IMR-90 (cell line): ENCODE results near the gene DNPH1.

Experiments used
- CEBPB ChIP-seq: IDR thresholded peaks from 2 replicates; pipeline ENCODE4 v1.6.1; 2012; ENCODE audit warnings: low read depth, low read length, improper control_type of control experiment
- CHD1 ChIP-seq: IDR thresholded peaks from 2 replicates; pipeline ENCODE4 v1.6.1; 2012; ENCODE audit warnings: low read depth, low read length, improper control_type of control experiment
- FOS ChIP-seq: fragments of 150-350 bp; IDR thresholded peaks from 2 replicates; pipeline ENCODE4 v1.6.1; 2016; ENCODE audit warnings: low read depth, low read length
- MAFK ChIP-seq: IDR thresholded peaks from 2 replicates; pipeline ENCODE4 v1.6.1; 2012; ENCODE audit warnings: low read depth, low read length, improper control_type of control experiment
- MAZ ChIP-seq: IDR thresholded peaks from 2 replicates; pipeline ENCODE4 v1.6.1; 2012; ENCODE audit warnings: low read depth, mild to moderate bottlenecking, low read length, improper control_type of control experiment, moderate library complexity, borderline replicate concordance
- NFE2L2 ChIP-seq: fragments of 150-350 bp; IDR thresholded peaks from 2 replicates; pipeline ENCODE4 v1.6.1; 2016; ENCODE audit warnings: low read depth, mild to moderate bottlenecking, low read length
- POLR2A ChIP-seq: IDR thresholded peaks from 2 replicates; pipeline ENCODE4 v1.6.1; 2012; ENCODE audit warnings: mild to moderate bottlenecking, low read depth, low read length
- RAD21 ChIP-seq: IDR thresholded peaks from 2 replicates; pipeline ENCODE4 v1.6.1; 2012; ENCODE audit warnings: low read length, improper control_type of control experiment
- RCOR1 ChIP-seq: IDR thresholded peaks from 2 replicates; pipeline ENCODE4 v1.6.1; 2012; ENCODE audit warnings: mild to moderate bottlenecking, low read length, improper control_type of control experiment; ENCODE audit not compliant: insufficient replicate concordance
- SMC3 ChIP-seq: fragments of 150-350 bp; IDR thresholded peaks from 2 replicates; pipeline ENCODE4 v1.6.1; 2016; ENCODE audit warnings: low read depth, mild to moderate bottlenecking, antibody characterized with exemption, low read length, moderate library complexity
- TF ChIP-seq, protein P1 (sequence below): conservative IDR thresholded peaks from 2 replicates; pipeline ENCODE4 v1.5.1; 2012; ENCODE audit warnings: mild to moderate bottlenecking, low read depth, low read length, improper control_type of control experiment
- TF ChIP-seq, protein P2 (sequence below): fragments of 150-350 bp; IDR thresholded peaks from 2 replicates; pipeline ENCODE4 v1.6.1; 2016; ENCODE audit warnings: low read depth, mild to moderate bottlenecking, low read length, moderate library complexity, borderline replicate concordance

DNA sequence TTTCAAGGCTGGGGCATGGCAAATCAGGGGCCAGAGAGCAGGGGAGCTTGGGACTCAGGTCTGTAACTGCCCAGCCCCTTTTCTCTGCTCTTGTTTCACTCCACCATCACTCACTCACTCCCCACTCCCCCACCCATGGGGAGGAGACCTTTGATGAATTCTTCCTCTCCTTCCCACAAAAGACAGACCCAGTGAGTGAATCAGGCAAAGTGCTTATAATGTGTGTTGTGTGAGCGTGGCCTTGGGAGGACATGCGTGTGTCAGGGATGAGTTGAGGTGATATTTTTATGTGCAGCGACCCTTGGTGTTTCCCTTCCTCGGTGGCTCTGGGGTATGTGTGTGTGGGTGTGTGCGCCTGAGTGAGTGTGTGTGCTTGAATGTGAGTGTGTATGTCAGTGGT is 48.3 kb downstream of the DNPH1 start:
- TF ChIP-seq, protein P1, sequence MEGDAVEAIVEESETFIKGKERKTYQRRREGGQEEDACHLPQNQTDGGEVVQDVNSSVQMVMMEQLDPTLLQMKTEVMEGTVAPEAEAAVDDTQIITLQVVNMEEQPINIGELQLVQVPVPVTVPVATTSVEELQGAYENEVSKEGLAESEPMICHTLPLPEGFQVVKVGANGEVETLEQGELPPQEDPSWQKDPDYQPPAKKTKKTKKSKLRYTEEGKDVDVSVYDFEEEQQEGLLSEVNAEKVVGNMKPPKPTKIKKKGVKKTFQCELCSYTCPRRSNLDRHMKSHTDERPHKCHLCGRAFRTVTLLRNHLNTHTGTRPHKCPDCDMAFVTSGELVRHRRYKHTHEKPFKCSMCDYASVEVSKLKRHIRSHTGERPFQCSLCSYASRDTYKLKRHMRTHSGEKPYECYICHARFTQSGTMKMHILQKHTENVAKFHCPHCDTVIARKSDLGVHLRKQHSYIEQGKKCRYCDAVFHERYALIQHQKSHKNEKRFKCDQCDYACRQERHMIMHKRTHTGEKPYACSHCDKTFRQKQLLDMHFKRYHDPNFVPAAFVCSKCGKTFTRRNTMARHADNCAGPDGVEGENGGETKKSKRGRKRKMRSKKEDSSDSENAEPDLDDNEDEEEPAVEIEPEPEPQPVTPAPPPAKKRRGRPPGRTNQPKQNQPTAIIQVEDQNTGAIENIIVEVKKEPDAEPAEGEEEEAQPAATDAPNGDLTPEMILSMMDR, result no peak
- no peak for TF ChIP-seq CEBPB
- TF ChIP-seq MAFK, result no peak
- TF ChIP-seq RAD21, result no peak
- TF ChIP-seq POLR2A, result no peak
- TF ChIP-seq RCOR1, result no peak
- TF ChIP-seq, protein P2, sequence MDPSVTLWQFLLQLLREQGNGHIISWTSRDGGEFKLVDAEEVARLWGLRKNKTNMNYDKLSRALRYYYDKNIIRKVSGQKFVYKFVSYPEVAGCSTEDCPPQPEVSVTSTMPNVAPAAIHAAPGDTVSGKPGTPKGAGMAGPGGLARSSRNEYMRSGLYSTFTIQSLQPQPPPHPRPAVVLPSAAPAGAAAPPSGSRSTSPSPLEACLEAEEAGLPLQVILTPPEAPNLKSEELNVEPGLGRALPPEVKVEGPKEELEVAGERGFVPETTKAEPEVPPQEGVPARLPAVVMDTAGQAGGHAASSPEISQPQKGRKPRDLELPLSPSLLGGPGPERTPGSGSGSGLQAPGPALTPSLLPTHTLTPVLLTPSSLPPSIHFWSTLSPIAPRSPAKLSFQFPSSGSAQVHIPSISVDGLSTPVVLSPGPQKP, result no peak
- no peak for TF ChIP-seq SMC3
- TF ChIP-seq MAZ, result no peak
- TF ChIP-seq FOS, result no peak
- no peak for TF ChIP-seq NFE2L2
- no peak for TF ChIP-seq CHD1
